ENCODE measurements around the gene SEMA3B.

GRCh38 chr3:50326182-50326541 is 57.2 kb downstream of the SEMA3B start:
- TF ChIP-seq, protein P1, sequence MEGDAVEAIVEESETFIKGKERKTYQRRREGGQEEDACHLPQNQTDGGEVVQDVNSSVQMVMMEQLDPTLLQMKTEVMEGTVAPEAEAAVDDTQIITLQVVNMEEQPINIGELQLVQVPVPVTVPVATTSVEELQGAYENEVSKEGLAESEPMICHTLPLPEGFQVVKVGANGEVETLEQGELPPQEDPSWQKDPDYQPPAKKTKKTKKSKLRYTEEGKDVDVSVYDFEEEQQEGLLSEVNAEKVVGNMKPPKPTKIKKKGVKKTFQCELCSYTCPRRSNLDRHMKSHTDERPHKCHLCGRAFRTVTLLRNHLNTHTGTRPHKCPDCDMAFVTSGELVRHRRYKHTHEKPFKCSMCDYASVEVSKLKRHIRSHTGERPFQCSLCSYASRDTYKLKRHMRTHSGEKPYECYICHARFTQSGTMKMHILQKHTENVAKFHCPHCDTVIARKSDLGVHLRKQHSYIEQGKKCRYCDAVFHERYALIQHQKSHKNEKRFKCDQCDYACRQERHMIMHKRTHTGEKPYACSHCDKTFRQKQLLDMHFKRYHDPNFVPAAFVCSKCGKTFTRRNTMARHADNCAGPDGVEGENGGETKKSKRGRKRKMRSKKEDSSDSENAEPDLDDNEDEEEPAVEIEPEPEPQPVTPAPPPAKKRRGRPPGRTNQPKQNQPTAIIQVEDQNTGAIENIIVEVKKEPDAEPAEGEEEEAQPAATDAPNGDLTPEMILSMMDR (IDR thresholded peaks at IDR 0.05; ENCODE audit: low read length), result no peak
- no peak for TF ChIP-seq EZH2 (optimal IDR thresholded peaks at IDR 0.05; ENCODE audit: low read depth, low read length)
